ENCODE data around the gene INSR. TPM values are rescaled to one million over a fixed set of nuclear protein-coding genes. Genes with fewer than 3 reads are reported as not detected.
"Not testable (repeated sequence)": the region's sequence is repeated elsewhere in the genome, so short reads cannot be mapped to it uniquely, and the experiment has no call there.

INSR gene
- total RNA-seq, 1 donor from 2014 or later, result 96.4 TPM

GRCh38 chr19:7258840-7259395, 35.3 kb downstream of the INSR start:
- no peak for ATAC-seq
- no peak for DNase-seq (ENCODE audit: low spot score)

- no peak for DNase-seq (ENCODE audit: low spot score)
- ATAC-seq, result no peak
These were observed 36.0 kb downstream of the INSR start for GRCh38 chr19:7258041-7258839.

GRCh38 chr19:7257148-7258040, 36.8 kb downstream of the INSR start:
- DNase-seq (ENCODE audit: low spot score), result peak; percentile 62

GRCh38 chr19:7255631-7256030, 38.6 kb downstream of the INSR start:
- DNase-seq (ENCODE audit: low spot score) (no peak), ATAC-seq (no peak)

More at GRCh38 chr19:7257148-7258040, 36.8 kb downstream of the INSR start:
- peak; percentile 67 for ATAC-seq

GRCh38 chr19:7255119-7255518, 39.1 kb downstream of the INSR start:
- no peak for DNase-seq (ENCODE audit: low spot score)
- no peak for ATAC-seq

- ATAC-seq, result peak; percentile 9
- DNase-seq (ENCODE audit: low spot score), result no peak
These were observed 39.6 kb downstream of the INSR start for GRCh38 chr19:7254590-7254989.

GRCh38 chr19:7252364-7252763, 41.9 kb downstream of the INSR start:
- ATAC-seq, result no peak
- no peak for DNase-seq (ENCODE audit: low spot score)

- no peak for ATAC-seq
- DNase-seq (ENCODE audit: low spot score), result no peak
These were observed 42.7 kb downstream of the INSR start for GRCh38 chr19:7251494-7251893.

GRCh38 chr19:7250951-7251350, 43.3 kb downstream of the INSR start:
- DNase-seq (ENCODE audit: low spot score), result no peak
- ATAC-seq, result no peak

- no peak for ATAC-seq
These were observed 44.1 kb downstream of the INSR start for GRCh38 chr19:7250057-7250596.

GRCh38 chr19:7247155-7247554, 47.1 kb downstream of the INSR start:
- no peak for ATAC-seq

More at GRCh38 chr19:7250057-7250596, 44.1 kb downstream of the INSR start:
- DNase-seq (ENCODE audit: low spot score), result no peak

GRCh38 chr19:7246601-7247000, 47.6 kb downstream of the INSR start:
- ATAC-seq, result no peak
- no peak for DNase-seq (ENCODE audit: low spot score)

More at GRCh38 chr19:7247155-7247554, 47.1 kb downstream of the INSR start:
- DNase-seq (ENCODE audit: low spot score), result no peak

- ATAC-seq, result no peak
- DNase-seq (ENCODE audit: low spot score), result no peak
These were observed 51.5 kb downstream of the INSR start for GRCh38 chr19:7242601-7243258.

- no peak for ATAC-seq
- no peak for DNase-seq (ENCODE audit: low spot score)
These were observed 56.2 kb downstream of the INSR start for GRCh38 chr19:7238051-7238450.

- ATAC-seq (no peak), DNase-seq (ENCODE audit: low spot score) (no peak)
These were observed 58.1 kb downstream of the INSR start for GRCh38 chr19:7236153-7236552.

- peak; percentile 62 for ATAC-seq
- no peak for DNase-seq (ENCODE audit: low spot score)
These were observed 63.4 kb downstream of the INSR start for GRCh38 chr19:7230826-7231225.

- no peak for ATAC-seq
- DNase-seq (ENCODE audit: low spot score), result no peak
These were observed 64.5 kb downstream of the INSR start for GRCh38 chr19:7229735-7230134.

- ATAC-seq (no peak), DNase-seq (ENCODE audit: low spot score) (no peak)
These were observed 65.2 kb downstream of the INSR start for GRCh38 chr19:7228935-7229541.

GRCh38 chr19:7227735-7228134, 66.5 kb downstream of the INSR start:
- DNase-seq (ENCODE audit: low spot score) (no peak), ATAC-seq (no peak)

- ATAC-seq, result not testable (repeated sequence)
These were observed 67.1 kb downstream of the INSR start for GRCh38 chr19:7227149-7227548.

More at GRCh38 chr19:7227149-7227548, 67.1 kb downstream of the INSR start:
- DNase-seq (ENCODE audit: low spot score), result not testable (repeated sequence)

All from left lobe of liver (tissue), 2 donors.